HG02571 (cell line): ENCODE measurements around the gene RGS12.

Experiments
- ATAC-seq: cut with Tn5 transposase; IDR thresholded peaks from one replicate; pipeline ENCODE4 v1.9.1; 2021; ENCODE audit warnings: mild to moderate bottlenecking, moderate library complexity; ENCODE audit not compliant: unreplicated experiment

RGS12 gene

GRCh38 chr4:3269991-3270611, 22.7 kb upstream of the RGS12 start:
- no peak for ATAC-seq

GRCh38 chr4:3271131-3271530, 21.7 kb upstream of the RGS12 start:
- no peak for ATAC-seq

- ATAC-seq = no peak
Observed at GRCh38 chr4:3276986-3277385, 15.8 kb upstream of the RGS12 start.

GRCh38 chr4:3280466-3280865, 12.4 kb upstream of the RGS12 start:
- ATAC-seq = no peak

GRCh38 chr4:3283483-3283882, 9.3 kb upstream of the RGS12 start:
- no peak for ATAC-seq

GRCh38 chr4:3283916-3284315, 8.9 kb upstream of the RGS12 start:
- no peak for ATAC-seq

DNA sequence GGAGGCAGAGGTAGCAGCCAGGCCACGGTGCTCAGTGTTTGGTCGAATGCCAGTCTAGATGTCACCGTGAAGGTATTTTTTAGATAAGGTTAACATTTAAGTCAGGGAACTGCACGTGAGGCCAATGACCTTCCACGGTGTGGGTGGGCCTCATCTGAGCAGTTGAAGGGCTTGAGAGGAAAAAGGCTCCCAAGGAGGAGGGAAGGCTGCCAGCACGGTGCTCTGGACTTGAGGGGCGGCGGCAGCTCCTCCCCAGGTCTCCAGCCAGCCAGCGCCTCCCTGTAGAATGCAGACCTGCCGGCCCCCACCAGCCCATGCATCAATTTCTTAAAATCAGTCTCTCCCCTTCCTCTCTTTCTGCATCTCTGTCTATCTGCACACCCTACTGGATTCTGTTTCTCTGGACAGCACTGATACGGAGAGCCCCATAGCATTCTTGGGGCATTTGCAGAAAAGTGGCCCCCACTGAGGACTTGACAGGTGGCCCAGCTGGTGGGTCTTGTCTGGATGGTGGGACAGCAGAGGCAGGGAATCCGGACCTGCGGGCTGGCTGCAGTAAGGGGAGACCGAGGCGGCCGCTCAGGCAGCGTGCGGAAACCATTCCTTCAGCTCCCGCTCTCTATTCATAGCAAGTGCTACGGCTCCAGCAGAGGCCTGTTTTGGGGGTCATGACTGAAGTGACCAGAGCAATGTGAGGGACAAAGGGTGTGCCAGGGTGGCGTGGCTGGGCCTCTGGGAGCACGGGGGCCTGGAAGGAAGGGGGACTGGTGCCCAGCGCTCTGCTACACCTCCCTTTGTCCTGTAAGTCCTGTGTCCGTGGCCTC, 7.9 kb upstream of the RGS12 start:
- no peak for ATAC-seq

DNA sequence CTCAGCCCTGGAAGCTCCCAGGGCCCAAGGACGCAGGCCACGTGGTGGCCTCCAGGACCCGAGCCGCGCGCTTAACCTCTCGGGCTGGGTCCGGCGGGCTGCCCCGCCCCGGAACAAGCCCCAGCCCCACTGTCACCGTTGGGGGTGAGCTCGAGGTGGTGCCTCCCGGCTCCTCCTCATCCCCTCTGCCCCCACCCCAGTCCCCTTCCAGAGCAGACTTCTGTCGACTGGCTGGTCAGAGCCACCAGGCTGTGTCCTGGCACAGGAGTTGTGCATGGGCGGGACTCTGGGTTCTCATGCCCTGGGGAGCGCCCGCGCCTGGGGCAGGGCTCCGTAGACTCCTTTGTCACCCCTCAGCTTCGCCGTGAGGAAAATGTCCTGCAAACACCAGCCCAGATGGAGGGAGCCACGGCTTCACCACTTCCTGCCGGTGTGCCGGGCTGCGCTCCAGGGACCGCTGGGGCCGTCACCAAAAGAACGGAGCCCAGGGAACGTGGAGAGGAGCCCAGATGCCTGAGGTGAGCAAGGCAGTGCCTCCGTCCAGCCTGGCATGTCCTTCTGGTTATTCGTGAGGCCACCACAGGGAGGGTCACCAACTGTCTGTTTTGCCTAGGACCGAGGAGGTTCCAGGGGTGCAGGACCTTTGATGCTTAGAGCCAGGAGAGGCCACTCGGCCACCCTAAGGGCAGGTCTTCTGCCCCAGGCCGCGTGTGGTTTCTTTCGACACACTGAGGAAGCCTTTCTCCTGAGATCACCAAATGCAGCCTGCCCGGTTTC, 7.1 kb upstream of the RGS12 start:
- ATAC-seq = peak; percentile 89

GRCh38 chr4:3286335-3287175, 6.3 kb upstream of the RGS12 start:
- ATAC-seq = no peak

DNA sequence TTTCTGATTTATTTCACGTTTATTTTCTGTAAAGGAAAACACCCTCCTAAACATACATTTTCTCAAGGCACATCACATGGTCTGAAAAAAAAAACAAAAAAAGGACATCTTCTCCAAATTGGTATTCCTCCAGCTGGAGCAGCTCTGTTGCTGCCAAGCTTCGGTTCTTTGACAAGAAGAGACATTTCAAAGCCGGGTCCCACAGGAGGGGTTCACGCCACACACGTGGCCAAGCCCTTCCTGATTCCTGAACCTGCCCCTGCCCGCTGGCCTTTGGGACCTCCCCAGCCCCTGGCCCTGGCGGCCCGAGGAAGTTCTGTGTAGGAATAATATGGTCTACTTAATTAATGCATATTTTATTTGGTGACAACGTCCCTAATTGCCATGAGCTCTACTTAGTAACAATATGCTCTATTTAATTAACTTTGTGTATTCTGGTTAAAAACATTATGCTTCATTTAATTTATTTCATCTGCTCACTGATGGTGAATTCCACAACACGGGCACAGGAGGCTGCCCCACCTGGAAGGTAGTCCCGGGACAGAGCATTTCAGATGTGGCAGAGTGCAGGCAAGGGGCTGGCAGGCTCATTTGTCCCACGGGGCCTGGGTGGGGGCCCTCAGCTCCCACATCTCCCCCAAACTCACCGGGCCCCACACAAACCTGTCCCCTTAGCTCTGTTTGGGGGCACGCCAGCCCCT, 5.4 kb upstream of the RGS12 start:
- ATAC-seq = no peak

DNA sequence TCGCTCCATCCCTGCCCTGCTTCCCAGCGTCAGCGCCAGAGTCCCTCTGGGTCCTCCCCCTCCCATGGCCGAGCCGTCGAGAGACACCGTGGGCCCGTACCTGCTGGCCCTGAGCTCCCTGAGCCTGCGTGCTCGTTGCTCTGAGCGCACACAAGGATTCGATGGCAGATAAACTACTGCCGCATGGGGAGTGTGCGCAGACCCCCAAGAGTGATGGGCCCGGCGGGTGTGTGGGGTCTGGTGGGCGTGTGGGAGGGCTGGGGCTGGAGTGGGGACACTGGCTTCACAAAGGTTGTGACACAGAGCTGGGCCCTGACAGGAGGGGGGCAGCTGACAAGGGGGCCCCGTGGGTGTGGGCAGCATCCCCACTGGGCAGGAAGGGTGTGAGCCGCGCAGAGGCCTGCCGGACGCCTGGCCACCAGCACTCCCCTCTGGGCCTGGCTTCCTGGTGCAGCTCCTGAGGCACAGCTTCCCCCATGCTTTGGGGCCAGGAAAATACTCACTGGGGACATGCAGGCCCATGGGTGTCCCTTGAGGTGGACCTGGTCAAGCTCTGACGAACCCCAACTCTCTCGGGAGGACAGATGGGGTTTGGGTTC, 4.8 kb upstream of the RGS12 start:
- ATAC-seq = no peak

DNA sequence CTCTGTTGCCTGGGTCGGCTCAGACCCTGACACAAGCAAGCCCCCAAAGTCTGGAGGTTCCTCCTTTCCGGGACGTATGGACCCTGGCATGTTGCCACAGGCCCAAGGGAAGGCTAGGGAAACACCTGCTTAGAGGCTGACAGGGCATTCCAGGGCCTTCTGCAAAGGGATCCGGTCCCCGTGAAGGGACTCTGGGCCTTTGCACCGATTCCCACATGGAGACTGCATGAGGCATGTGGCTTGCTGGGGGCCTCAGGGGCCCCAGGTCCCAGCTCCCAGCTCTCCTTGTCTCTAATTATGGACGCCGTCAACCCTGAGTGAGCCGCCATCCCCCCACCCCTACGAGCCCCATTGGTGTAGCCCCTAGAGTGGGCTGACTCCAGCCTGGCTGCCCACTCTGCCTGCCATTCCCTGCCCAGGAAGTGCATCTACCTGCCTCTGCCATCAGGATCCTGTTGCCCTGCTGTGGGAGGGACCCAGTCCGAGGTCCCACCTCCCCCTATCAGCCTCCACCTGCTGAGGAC, 4.2 kb upstream of the RGS12 start:
- ATAC-seq = no peak

DNA sequence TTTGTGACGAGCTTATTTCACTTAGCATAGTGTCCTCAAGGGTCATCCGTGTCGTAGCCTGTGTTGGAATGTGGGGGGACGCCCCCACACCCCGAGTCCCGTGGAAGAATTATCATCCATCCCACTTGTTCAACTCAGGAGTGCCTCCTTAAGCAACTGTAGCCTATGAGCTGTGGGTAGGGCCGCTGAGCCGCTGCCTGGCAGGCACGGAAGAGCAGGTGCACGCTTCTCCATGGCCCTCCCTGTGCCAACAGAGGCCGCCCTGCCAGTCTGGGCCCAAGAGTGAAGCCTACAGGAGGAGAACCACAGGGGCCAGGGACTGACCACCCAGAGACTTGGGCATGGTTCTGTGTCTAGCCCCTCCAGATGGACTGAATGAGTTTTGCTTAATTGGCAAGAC, 2.3 kb upstream of the RGS12 start:
- ATAC-seq = no peak

DNA sequence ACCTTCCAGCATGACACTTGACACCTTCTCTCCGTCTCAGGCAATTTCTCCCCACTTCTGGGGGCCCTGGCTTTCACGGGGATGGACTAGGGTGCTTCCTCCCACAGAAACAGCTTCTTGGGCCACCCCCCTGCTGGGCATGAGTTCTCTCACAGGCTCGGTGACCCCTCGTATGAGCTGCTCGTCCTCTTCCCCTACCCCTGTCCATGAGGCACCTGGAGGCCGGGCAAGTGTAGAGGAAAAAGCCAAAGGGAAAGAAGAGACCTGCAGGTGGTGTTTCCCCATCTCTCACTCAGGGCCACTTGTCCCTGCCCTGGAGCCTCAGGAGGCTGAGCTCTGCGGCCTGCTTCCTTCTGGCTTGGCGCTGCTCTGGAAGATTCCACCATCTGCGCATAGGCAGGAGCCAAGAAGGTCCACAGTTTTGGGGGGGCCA, 1.9 kb upstream of the RGS12 start:
- ATAC-seq = no peak

GRCh38 chr4:3291411-3291968, 1.3 kb upstream of the RGS12 start:
- no peak for ATAC-seq

GRCh38 chr4:3291969-3292570, 751 bp upstream of the RGS12 start:
- peak; percentile 19 for ATAC-seq

DNA sequence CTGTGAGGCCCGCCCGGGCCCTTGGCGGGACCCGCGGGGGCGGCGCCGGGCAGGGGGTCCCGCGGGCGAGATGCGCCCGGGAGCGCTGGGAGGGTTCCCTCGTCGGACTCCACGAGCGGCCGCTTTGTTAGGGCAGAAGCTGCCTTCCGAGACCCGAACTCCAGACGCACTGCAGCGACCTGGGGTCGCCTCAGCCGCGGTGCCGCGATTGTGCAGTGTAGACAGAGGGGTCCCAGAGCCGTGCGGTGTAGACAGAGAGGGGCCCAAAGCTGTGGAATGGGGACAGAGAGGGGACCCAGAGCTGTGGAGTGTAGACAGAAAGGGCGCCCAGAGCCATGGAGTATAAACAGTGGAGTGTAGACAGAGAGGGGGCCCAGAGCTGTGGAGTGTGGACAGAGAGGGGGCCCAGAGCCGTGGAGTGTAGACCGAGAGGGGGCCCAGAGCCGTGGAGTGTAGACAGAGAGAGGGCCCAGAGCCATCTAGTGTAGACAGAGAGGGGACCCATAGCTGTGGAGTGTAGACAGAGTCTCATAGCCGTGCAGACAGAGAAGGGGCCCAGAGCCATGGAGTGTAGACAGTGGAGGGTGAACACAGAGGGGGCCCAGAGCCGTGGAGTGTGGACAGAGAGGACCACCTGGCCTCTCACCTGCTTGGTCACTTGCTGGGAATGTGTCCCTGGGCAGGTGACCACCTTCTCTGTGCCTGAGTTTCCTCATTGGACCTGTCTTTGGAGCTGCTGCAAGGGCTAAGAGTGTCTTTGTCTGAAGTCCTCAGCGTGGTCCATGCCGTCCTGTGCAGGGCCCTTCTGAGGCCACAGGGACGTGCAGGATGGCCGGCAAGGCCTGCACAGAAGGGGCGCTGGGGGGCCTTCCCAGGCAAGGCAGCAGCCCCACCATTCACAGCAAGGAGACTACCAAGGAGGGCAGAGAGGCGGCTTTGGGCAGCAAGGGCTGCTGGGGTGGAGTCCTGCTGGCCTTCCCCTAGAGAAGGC, 875 bp downstream of the RGS12 start:
- ATAC-seq = no peak
